Measurements from ENCODE around the gene ZNF782.
A peak's percentile ranks its signal among the peaks of the same experiment; 100 is the strongest.
"Not testable (repeated sequence)": the region's sequence is repeated elsewhere in the genome, so short reads cannot be mapped to it uniquely, and the experiment has no call there.

The ZNF782 gene

GRCh38 chr9:96853781-96854650 is at the start of gene ZNF782:
TSS of gene ZNF782 (minus strand) at chr9:96854514. CDS start at chr9:96851961, 2,553 bp downstream.
- peak; percentile 65 to 76 (median 73) for DNase-seq (ENCODE audit: low read depth in 3 of 3)

GRCh38 chr9:96900010-96900409 is 45.7 kb upstream of the ZNF782 start:
- not testable (repeated sequence) for DNase-seq (ENCODE audit: low read depth in 3 of 3)

GRCh38 chr9:96892131-96892530 is 37.8 kb upstream of the ZNF782 start:
- no peak for DNase-seq (ENCODE audit: low read depth in 3 of 3)

GRCh38 chr9:96888591-96888990 is 34.3 kb upstream of the ZNF782 start:
- no peak for DNase-seq (ENCODE audit: low read depth in 3 of 3)

- no peak for DNase-seq (ENCODE audit: low read depth in 3 of 3)
Observed at GRCh38 chr9:96885424-96885823, 31.1 kb upstream of the ZNF782 start.

- DNase-seq (ENCODE audit: low read depth in 3 of 3): no peak
Observed at GRCh38 chr9:96884443-96884842, 30.1 kb upstream of the ZNF782 start.

- no peak for DNase-seq (ENCODE audit: low read depth in 3 of 3)
Observed at GRCh38 chr9:96883922-96884321, 29.6 kb upstream of the ZNF782 start.

- no peak for DNase-seq (ENCODE audit: low read depth in 3 of 3)
Observed at GRCh38 chr9:96877269-96877668, 23.0 kb upstream of the ZNF782 start.

GRCh38 chr9:96875461-96876142 is 21.3 kb upstream of the ZNF782 start:
- no peak for DNase-seq (ENCODE audit: low read depth in 3 of 3)

GRCh38 chr9:96874947-96875460 is 20.7 kb upstream of the ZNF782 start:
- no peak for DNase-seq (ENCODE audit: low read depth in 3 of 3)

GRCh38 chr9:96874201-96874785 is 20.0 kb upstream of the ZNF782 start:
- no peak for DNase-seq (ENCODE audit: low read depth in 3 of 3)

- no peak for DNase-seq (ENCODE audit: low read depth in 3 of 3)
Observed at GRCh38 chr9:96871176-96871575, 16.9 kb upstream of the ZNF782 start.

- DNase-seq (ENCODE audit: low read depth in 3 of 3): no peak
Observed at GRCh38 chr9:96868709-96869108, 14.4 kb upstream of the ZNF782 start.

- no peak for DNase-seq (ENCODE audit: low read depth in 3 of 3)
Observed at GRCh38 chr9:96867079-96867804, 12.9 kb upstream of the ZNF782 start.

- not testable (repeated sequence) for DNase-seq (ENCODE audit: low read depth in 3 of 3)
Observed at GRCh38 chr9:96865240-96865639, 10.9 kb upstream of the ZNF782 start.

GRCh38 chr9:96859461-96860198 is 5.3 kb upstream of the ZNF782 start:
- no peak for DNase-seq (ENCODE audit: low read depth in 3 of 3)

GRCh38 chr9:96858670-96859069 is 4.4 kb upstream of the ZNF782 start:
- no peak for DNase-seq (ENCODE audit: low read depth in 3 of 3)

- no peak for DNase-seq (ENCODE audit: low read depth in 3 of 3)
Observed at GRCh38 chr9:96858018-96858573, 3.8 kb upstream of the ZNF782 start.

- peak in 2 of 3 experiments; percentile 49 to 56 for DNase-seq (ENCODE audit: low read depth in 3 of 3)
Observed at GRCh38 chr9:96856363-96857286, 2.3 kb upstream of the ZNF782 start.
